ENCODE measurements around the gene KCNQ1. TPM values are rescaled to one million over a fixed set of nuclear protein-coding genes. Genes with fewer than 3 reads are reported as not detected.

The KCNQ1 gene
- polyA plus RNA-seq, 1 donor from 2014 or later = not detected

DNA sequence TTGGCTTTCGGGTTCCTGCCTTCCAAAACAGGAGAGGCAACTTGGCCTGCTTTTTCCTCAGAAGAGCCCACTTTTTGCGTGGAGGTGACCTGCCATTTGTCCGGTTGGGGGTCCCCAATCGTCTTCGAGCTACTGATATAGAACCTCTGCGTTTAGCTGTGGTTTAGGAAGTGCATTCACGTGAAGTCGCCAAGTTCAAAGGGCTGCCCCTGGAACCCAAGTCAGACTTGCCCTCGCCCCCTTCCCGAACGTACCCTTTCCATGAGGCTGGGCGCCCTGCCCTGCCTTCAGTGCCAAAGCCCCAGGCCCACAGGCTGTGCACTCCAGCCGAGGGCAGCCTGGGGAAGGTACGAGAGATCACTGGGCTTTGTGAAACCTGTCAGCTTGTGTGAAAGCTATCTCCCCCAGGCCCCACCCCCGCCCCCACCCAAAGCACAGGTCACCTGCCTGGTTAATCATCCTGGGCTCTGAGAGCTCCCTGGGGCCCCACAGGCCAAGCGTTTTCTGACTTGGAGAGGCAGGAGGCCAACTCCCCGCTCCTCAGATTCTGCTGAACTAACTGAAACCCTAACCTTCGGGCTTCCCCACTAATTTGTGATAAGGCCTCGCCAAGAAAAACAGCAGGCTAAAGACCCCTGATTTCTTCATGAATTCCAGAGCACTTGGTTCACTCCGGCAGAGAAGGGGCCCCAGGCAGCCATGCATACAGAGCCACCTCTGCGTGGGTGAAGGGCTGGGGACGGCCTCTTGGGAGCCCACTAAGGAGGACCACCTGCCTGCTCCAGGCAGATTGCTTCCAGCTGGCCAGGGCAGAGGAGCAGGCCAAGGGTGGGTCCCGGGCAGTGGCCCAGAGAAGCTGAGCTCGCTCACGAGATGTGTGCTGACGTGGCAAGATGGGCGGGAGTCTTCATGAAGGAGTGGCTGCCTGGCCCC, 280.8 kb downstream of the KCNQ1 start:
- H3F3A ChIP-seq (ENCODE audit: insufficient read depth, low read length, poor library complexity, severe bottlenecking) = no peaks in the 10 kb centered on the region
- no peak overlapping the region for H3K4me2 ChIP-seq (ENCODE audit: low read length)
- H3K27me3 ChIP-seq (ENCODE audit: insufficient read depth, low read depth, low read length) = peaks cover 31% of the 10 kb centered on the region
- no peak overlapping the region for H2AFZ ChIP-seq (ENCODE audit: low read depth, low read length)
- TF ChIP-seq, protein P1, sequence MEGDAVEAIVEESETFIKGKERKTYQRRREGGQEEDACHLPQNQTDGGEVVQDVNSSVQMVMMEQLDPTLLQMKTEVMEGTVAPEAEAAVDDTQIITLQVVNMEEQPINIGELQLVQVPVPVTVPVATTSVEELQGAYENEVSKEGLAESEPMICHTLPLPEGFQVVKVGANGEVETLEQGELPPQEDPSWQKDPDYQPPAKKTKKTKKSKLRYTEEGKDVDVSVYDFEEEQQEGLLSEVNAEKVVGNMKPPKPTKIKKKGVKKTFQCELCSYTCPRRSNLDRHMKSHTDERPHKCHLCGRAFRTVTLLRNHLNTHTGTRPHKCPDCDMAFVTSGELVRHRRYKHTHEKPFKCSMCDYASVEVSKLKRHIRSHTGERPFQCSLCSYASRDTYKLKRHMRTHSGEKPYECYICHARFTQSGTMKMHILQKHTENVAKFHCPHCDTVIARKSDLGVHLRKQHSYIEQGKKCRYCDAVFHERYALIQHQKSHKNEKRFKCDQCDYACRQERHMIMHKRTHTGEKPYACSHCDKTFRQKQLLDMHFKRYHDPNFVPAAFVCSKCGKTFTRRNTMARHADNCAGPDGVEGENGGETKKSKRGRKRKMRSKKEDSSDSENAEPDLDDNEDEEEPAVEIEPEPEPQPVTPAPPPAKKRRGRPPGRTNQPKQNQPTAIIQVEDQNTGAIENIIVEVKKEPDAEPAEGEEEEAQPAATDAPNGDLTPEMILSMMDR (IDR thresholded peaks at IDR 0.05; ENCODE audit: poor library complexity, severe bottlenecking) = no peak
- TF ChIP-seq SMC3 (conservative IDR thresholded peaks at IDR 0.05; ENCODE audit: poor library complexity) (no peak), EZH2 (IDR thresholded peaks at IDR 0.05; ENCODE audit: borderline replicate concordance, insufficient read depth, low read length, poor library complexity, severe bottlenecking) (no peak), TAF1 (IDR thresholded peaks at IDR 0.05; ENCODE audit: low read depth) (no peak), POLR2AphosphoS5 (IDR thresholded peaks at IDR 0.05) (no peak), RAD21 (conservative IDR thresholded peaks at IDR 0.05) (no peak), EP300 (conservative IDR thresholded peaks at IDR 0.05; ENCODE audit: poor library complexity, severe bottlenecking) (no peak), MXI1 (conservative IDR thresholded peaks at IDR 0.05; ENCODE audit: poor library complexity, severe bottlenecking) (no peak)
- TF ChIP-seq, protein P2, sequence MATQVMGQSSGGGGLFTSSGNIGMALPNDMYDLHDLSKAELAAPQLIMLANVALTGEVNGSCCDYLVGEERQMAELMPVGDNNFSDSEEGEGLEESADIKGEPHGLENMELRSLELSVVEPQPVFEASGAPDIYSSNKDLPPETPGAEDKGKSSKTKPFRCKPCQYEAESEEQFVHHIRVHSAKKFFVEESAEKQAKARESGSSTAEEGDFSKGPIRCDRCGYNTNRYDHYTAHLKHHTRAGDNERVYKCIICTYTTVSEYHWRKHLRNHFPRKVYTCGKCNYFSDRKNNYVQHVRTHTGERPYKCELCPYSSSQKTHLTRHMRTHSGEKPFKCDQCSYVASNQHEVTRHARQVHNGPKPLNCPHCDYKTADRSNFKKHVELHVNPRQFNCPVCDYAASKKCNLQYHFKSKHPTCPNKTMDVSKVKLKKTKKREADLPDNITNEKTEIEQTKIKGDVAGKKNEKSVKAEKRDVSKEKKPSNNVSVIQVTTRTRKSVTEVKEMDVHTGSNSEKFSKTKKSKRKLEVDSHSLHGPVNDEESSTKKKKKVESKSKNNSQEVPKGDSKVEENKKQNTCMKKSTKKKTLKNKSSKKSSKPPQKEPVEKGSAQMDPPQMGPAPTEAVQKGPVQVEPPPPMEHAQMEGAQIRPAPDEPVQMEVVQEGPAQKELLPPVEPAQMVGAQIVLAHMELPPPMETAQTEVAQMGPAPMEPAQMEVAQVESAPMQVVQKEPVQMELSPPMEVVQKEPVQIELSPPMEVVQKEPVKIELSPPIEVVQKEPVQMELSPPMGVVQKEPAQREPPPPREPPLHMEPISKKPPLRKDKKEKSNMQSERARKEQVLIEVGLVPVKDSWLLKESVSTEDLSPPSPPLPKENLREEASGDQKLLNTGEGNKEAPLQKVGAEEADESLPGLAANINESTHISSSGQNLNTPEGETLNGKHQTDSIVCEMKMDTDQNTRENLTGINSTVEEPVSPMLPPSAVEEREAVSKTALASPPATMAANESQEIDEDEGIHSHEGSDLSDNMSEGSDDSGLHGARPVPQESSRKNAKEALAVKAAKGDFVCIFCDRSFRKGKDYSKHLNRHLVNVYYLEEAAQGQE (IDR thresholded peaks at IDR 0.05; ENCODE audit: borderline replicate concordance) = no peak
- no peaks in the 10 kb centered on the region for H3K9me3 ChIP-seq (ENCODE audit: low read length)
- H3K27ac ChIP-seq (ENCODE audit: low read length) = no peak overlapping the region
- no peaks in the 10 kb centered on the region for H3K9me2 ChIP-seq (ENCODE audit: insufficient read depth, low read length)
- H3K4me3 ChIP-seq (ENCODE audit: low read length) = no peak overlapping the region
- no peak overlapping the region for H3K9ac ChIP-seq (ENCODE audit: low read length)
- no peaks in the 10 kb centered on the region for H4K20me1 ChIP-seq (ENCODE audit: insufficient read depth)
- no peaks in the 10 kb centered on the region for H3K79me2 ChIP-seq (replicated peaks; ENCODE audit: insufficient read depth, low read length)
- H3K36me3 ChIP-seq (ENCODE audit: insufficient read depth, low read length) = no peaks in the 10 kb centered on the region

DNA sequence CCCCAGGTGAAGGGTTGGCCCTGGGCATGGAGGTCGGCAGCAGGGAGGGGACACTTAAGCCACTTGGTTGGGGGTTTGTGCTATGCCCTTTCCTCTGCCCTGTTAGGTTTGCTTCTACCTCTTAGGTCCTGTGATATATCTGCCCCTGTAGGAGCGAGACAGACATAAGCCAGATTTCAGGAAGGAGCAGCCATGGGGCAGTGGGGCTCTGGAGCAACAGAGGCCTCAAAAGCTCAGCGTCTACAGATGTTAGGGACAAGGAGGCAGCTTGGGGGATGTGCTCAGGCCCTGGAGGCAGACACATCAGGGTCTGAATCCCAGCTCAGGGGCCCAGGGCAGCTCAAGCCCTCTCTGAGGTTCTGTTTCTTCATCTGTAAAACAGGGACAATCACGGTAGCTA, 282.2 kb downstream of the KCNQ1 start:
- TF ChIP-seq, protein P1 (IDR thresholded peaks at IDR 0.05; ENCODE audit: poor library complexity, severe bottlenecking) = no peak
- TF ChIP-seq SMC3 (conservative IDR thresholded peaks at IDR 0.05; ENCODE audit: poor library complexity) (no peak), POLR2AphosphoS5 (IDR thresholded peaks at IDR 0.05) (no peak), MXI1 (conservative IDR thresholded peaks at IDR 0.05; ENCODE audit: poor library complexity, severe bottlenecking) (no peak), RAD21 (conservative IDR thresholded peaks at IDR 0.05) (no peak), EZH2 (IDR thresholded peaks at IDR 0.05; ENCODE audit: borderline replicate concordance, insufficient read depth, low read length, poor library complexity, severe bottlenecking) (no peak), EP300 (conservative IDR thresholded peaks at IDR 0.05; ENCODE audit: poor library complexity, severe bottlenecking) (no peak), TAF1 (IDR thresholded peaks at IDR 0.05; ENCODE audit: low read depth) (no peak)
- TF ChIP-seq, protein P2 (IDR thresholded peaks at IDR 0.05; ENCODE audit: borderline replicate concordance) = no peak
- Histone ChIP-seq H3K9me3 (ENCODE audit: low read length) (no peaks in the 10 kb centered on the region), H3K27ac (ENCODE audit: low read length) (no peak overlapping the region), H3K27me3 (ENCODE audit: insufficient read depth, low read depth, low read length) (peaks cover 30% of the 10 kb centered on the region), H3K9ac (ENCODE audit: low read length) (no peak overlapping the region), H3K9me2 (ENCODE audit: insufficient read depth, low read length) (no peaks in the 10 kb centered on the region), H3K79me2 (replicated peaks; ENCODE audit: insufficient read depth, low read length) (no peaks in the 10 kb centered on the region), H3F3A (ENCODE audit: insufficient read depth, low read length, poor library complexity, severe bottlenecking) (no peaks in the 10 kb centered on the region), H3K36me3 (ENCODE audit: insufficient read depth, low read length) (no peaks in the 10 kb centered on the region), H3K4me2 (ENCODE audit: low read length) (no peak overlapping the region), H2AFZ (ENCODE audit: low read depth, low read length) (no peak overlapping the region), H4K20me1 (ENCODE audit: insufficient read depth) (no peaks in the 10 kb centered on the region), H3K4me3 (ENCODE audit: low read length) (no peak overlapping the region)

Measured in neural cell (in vitro differentiated cells).